Urothelium cell line (cell line): ENCODE measurements around the gene SELENOI.

Experiments
- DNase-seq: peaks from one replicate; pipeline ENCODE4 v3.0.0; 2011; ENCODE audit warnings: low spot score, mixed read lengths
- FAIRE-seq: peaks from 2 replicates; lab custom pipeline; 2011; peaks lifted over from hg19 to GRCh38; lab: Jason Lieb, UNC

SELENOI gene

GRCh38 chr2:26444236-26444635 lies 98.3 kb downstream of the SELENOI start:
- DNase-seq, result no peak
- no peak for FAIRE-seq
